ENCODE measurements around the gene FUS. TPM values are rescaled to one million over a fixed set of nuclear protein-coding genes. Genes with fewer than 3 reads are reported as not detected.
"Not testable (repeated sequence)": the region's sequence is repeated elsewhere in the genome, so short reads cannot be mapped to it uniquely, and the experiment has no call there.

Gene FUS
- total RNA-seq, 1 experiment from 2014 or later: 522 TPM

GRCh38 chr16:31136822-31137499 lies 43.0 kb upstream of the FUS start:
- H3K9me2 ChIP-seq (ENCODE audit: insufficient read depth); H3K27me3 ChIP-seq (ENCODE audit: insufficient read depth, low read length); H3K9ac ChIP-seq (ENCODE audit: low read length); H3K4me3 ChIP-seq (replicated peaks in 1 of 2; ENCODE audit: low read depth in 1 of 2, low read length in 2 of 2); H3K4me2 ChIP-seq (ENCODE audit: low read length); ATAC-seq; H3K27ac ChIP-seq (ENCODE audit: low read depth, low read length); RAD21 ChIA-PET (ENCODE audit: low non-redundant PET in 1 of 2, low total read pairs in 2 of 2, uncharacterized antibody in 2 of 2, unreplicated experiment in 2 of 2); H3K9me3 ChIP-seq (ENCODE audit: control insufficient read depth in 1 of 2, insufficient read depth in 1 of 2, low read depth in 1 of 2, low read length in 2 of 2); H3K36me3 ChIP-seq (ENCODE audit: control insufficient read depth in 1 of 2, insufficient read depth in 2 of 2, low read length in 2 of 2); DNase-seq (ENCODE audit: low read depth, low spot score); CTCF ChIA-PET; H2AFZ ChIP-seq (ENCODE audit: low read depth, low read length, poor library complexity, severe bottlenecking); BruUV-seq (replicated peaks); H4K20me1 ChIP-seq (ENCODE audit: insufficient read depth); H3K79me2 ChIP-seq (ENCODE audit: insufficient read depth, low read length): not testable (repeated sequence)
- peaks cover 44 to 73% of the 10 kb centered on the region in 2 experiments for H3K4me1 ChIP-seq (ENCODE audit: control insufficient read depth in 1 of 2, insufficient read depth in 2 of 2, low read length in 2 of 2)
- POLR2A ChIA-PET: interaction anchor here (0.6 to 9.9 kb wide), 2 partner anchors 20 to 34 kb away, joined by 5 to 84 read pairs; partner anchors contain the start of gene KAT8
- intact Hi-C loops (cut with micrococcal nuclease): loop anchor here (5.0 kb wide), 2 partner anchors 65 to 320 kb away; partner anchors contain the start of genes ARMC5, ZNF646 and ZNF668

- no peaks in the 10 kb centered on the region for H4K20me1 ChIP-seq (ENCODE audit: insufficient read depth)
- BruUV-seq (replicated peaks): TSS peak; percentile 90
- H3K9ac ChIP-seq (ENCODE audit: low read length): peak overlapping the region; percentile 63
- peak; percentile 54 for ATAC-seq
- peaks cover 7% of the 10 kb centered on the region; the same call in 1 of the 2 replicates for H3K79me2 ChIP-seq (ENCODE audit: insufficient read depth, low read length)
- H3K9me3 ChIP-seq (ENCODE audit: control insufficient read depth in 1 of 2, insufficient read depth in 1 of 2, low read depth in 1 of 2, low read length in 2 of 2): no peaks in the 10 kb centered on the region
- TF ChIP-seq TCF7L2 (IDR thresholded peaks at IDR 0.05; ENCODE audit: borderline replicate concordance, extremely low read depth, insufficient read depth, insufficient read length) (no peak), POLR2A (IDR thresholded peaks at IDR 0.05; ENCODE audit: borderline replicate concordance, extremely low read depth, insufficient read depth, insufficient read length) (peak; percentile 50), POLR2AphosphoS5 (IDR thresholded peaks at IDR 0.05; ENCODE audit: low read depth, low read length) (peak; percentile 59), ZFX (IDR thresholded peaks at IDR 0.05) (0 out of 2 replicates have a peak, but pooled peaks have one; percentile 30)
- no peaks in the 10 kb centered on the region for H3K36me3 ChIP-seq (ENCODE audit: control insufficient read depth in 1 of 2, insufficient read depth in 2 of 2, low read length in 2 of 2)
- POLR2A ChIA-PET: interaction anchor here (9.9 kb wide), 1 partner anchor 21 kb away, joined by 84 read pairs; the partner anchor contains the start of gene KAT8
- CTCF ChIA-PET: interaction anchor here (1.9 kb wide), 1 partner anchor 21 kb away, joined by 5 read pairs; the partner anchor contains the start of gene KAT8
- H3K27me3 ChIP-seq (ENCODE audit: insufficient read depth, low read length): no peaks in the 10 kb centered on the region
- intact Hi-C loops (cut with micrococcal nuclease): loop anchor here (5.0 kb wide), 2 partner anchors 67 to 318 kb away; partner anchors contain the start of genes ARMC5, ZNF646 and ZNF668
- DNase-seq (ENCODE audit: low read depth, low spot score): peak; percentile 84
- RAD21 ChIA-PET (ENCODE audit: low non-redundant PET in 1 of 2, low total read pairs in 2 of 2, uncharacterized antibody in 2 of 2, unreplicated experiment in 2 of 2): no interaction called here
- H2AFZ ChIP-seq (ENCODE audit: low read depth, low read length, poor library complexity, severe bottlenecking): no peak overlapping the region
- H3K4me2 ChIP-seq (ENCODE audit: low read length): peak overlapping the region; percentile 67
- peak overlapping the region; percentile 89 for H3K27ac ChIP-seq (ENCODE audit: low read depth, low read length)
- no peaks in the 10 kb centered on the region for H3K9me2 ChIP-seq (ENCODE audit: insufficient read depth)
- H3K4me3 ChIP-seq (replicated peaks in 1 of 2; ENCODE audit: low read depth in 1 of 2, low read length in 2 of 2): peak overlapping the region; percentile 40 to 42
- H3K4me1 ChIP-seq (ENCODE audit: control insufficient read depth in 1 of 2, insufficient read depth in 2 of 2, low read length in 2 of 2): peaks cover 49 to 79% of the 10 kb centered on the region in 2 experiments
Observed at GRCh38 chr16:31138621-31139578, 41.0 kb upstream of the FUS start.

- H3K9me2 ChIP-seq (ENCODE audit: insufficient read depth); H3K27me3 ChIP-seq (ENCODE audit: insufficient read depth, low read length); H4K20me1 ChIP-seq (ENCODE audit: insufficient read depth); H3K36me3 ChIP-seq (ENCODE audit: control insufficient read depth in 1 of 2, insufficient read depth in 2 of 2, low read length in 2 of 2); H2AFZ ChIP-seq (ENCODE audit: low read depth, low read length, poor library complexity, severe bottlenecking); ATAC-seq; BruUV-seq (replicated peaks); DNase-seq (ENCODE audit: low read depth, low spot score); H3K9me3 ChIP-seq (ENCODE audit: control insufficient read depth in 1 of 2, insufficient read depth in 1 of 2, low read depth in 1 of 2, low read length in 2 of 2); H3K79me2 ChIP-seq (ENCODE audit: insufficient read depth, low read length); CTCF ChIA-PET; intact Hi-C loops (cut with micrococcal nuclease): not testable (repeated sequence)
- H3K4me2 ChIP-seq (ENCODE audit: low read length): peak overlapping the region; percentile 79
- POLR2A ChIA-PET: interaction anchor here (1.5 to 9.9 kb wide), 2 partner anchors 21 to 24 kb away, joined by 4 to 84 read pairs; partner anchors contain the start of gene KAT8
- H3K4me1 ChIP-seq (ENCODE audit: control insufficient read depth in 1 of 2, insufficient read depth in 2 of 2, low read length in 2 of 2): peaks cover 37 to 57% of the 10 kb centered on the region in 2 experiments
- RAD21 ChIA-PET (ENCODE audit: low non-redundant PET in 1 of 2, low total read pairs in 2 of 2, uncharacterized antibody in 2 of 2, unreplicated experiment in 2 of 2): interaction anchor here (1.1 to 1.8 kb wide), 3 partner anchors 23 to 156 kb away, joined by 3 to 5 read pairs (median 5); partner anchors contain the start of genes HSD3B7 (in 1 of the 2) and KAT8 (in 1 of the 2)
- H3K27ac ChIP-seq (ENCODE audit: low read depth, low read length): peak overlapping the region; percentile 70
- H3K9ac ChIP-seq (ENCODE audit: low read length): peak overlapping the region; percentile 69
- peak overlapping the region in 1 of 2 experiments; percentile 48; a peak in 1 of 4 replicates for H3K4me3 ChIP-seq (replicated peaks in 1 of 2; ENCODE audit: low read depth in 1 of 2, low read length in 2 of 2)
Observed at GRCh38 chr16:31141071-31141469, 38.9 kb upstream of the FUS start.
